Colon (tissue), 2 donors: ENCODE measurements around the gene C1orf159.
"Not testable (repeated sequence)": the region's sequence is repeated elsewhere in the genome, so short reads cannot be mapped to it uniquely, and the experiment has no call there.

Source experiments
- FAIRE-seq: peaks from 2 replicates; lab custom pipeline; 2012; peaks lifted over from hg19 to GRCh38; lab: Jason Lieb, UNC
- donor health status: control.
- donor health status: control.

Gene C1orf159

GRCh38 chr1:1118011-1118875 lies 2.4 kb upstream of the C1orf159 start:
- FAIRE-seq = no peak

GRCh38 chr1:1117469-1117831 lies 1.6 kb upstream of the C1orf159 start:
- FAIRE-seq = no peak

GRCh38 chr1:1116701-1117468 lies 996 bp upstream of the C1orf159 start:
- FAIRE-seq = no peak

GRCh38 chr1:1115136-1115785 lies 628 bp downstream of the C1orf159 start:
- FAIRE-seq = no peak

GRCh38 chr1:1114431-1114830 lies 1.5 kb downstream of the C1orf159 start:
- FAIRE-seq = no peak

GRCh38 chr1:1112237-1112985 lies 3.5 kb downstream of the C1orf159 start:
- no peak for FAIRE-seq

- FAIRE-seq = no peak
Observed at GRCh38 chr1:1111516-1112236, 4.2 kb downstream of the C1orf159 start.

GRCh38 chr1:1110561-1110971 lies 5.3 kb downstream of the C1orf159 start:
- no peak for FAIRE-seq

- FAIRE-seq = no peak
Observed at GRCh38 chr1:1109743-1110142, 6.1 kb downstream of the C1orf159 start.

GRCh38 chr1:1106510-1107221 lies 9.2 kb downstream of the C1orf159 start:
- FAIRE-seq = no peak

- not testable (repeated sequence) for FAIRE-seq
Observed at GRCh38 chr1:1104152-1104551, 11.7 kb downstream of the C1orf159 start.

GRCh38 chr1:1101503-1101902 lies 14.4 kb downstream of the C1orf159 start:
- FAIRE-seq = no peak

- no peak for FAIRE-seq
Observed at GRCh38 chr1:1100296-1100695, 15.6 kb downstream of the C1orf159 start.

GRCh38 chr1:1099506-1100183 lies 16.2 kb downstream of the C1orf159 start:
- peak; percentile 94 for FAIRE-seq

- FAIRE-seq = no peak
Observed at GRCh38 chr1:1098681-1099421, 17.0 kb downstream of the C1orf159 start.

- FAIRE-seq = not testable (repeated sequence)
Observed at GRCh38 chr1:1096136-1096535, 19.8 kb downstream of the C1orf159 start.

GRCh38 chr1:1094981-1095380 lies 20.9 kb downstream of the C1orf159 start:
- FAIRE-seq = no peak

- FAIRE-seq = no peak
Observed at GRCh38 chr1:1093610-1093943, 22.3 kb downstream of the C1orf159 start.

GRCh38 chr1:1092894-1093609 lies 22.8 kb downstream of the C1orf159 start:
- no peak for FAIRE-seq
